ENCODE data around the gene PDE2A.

PDE2A gene

DNA sequence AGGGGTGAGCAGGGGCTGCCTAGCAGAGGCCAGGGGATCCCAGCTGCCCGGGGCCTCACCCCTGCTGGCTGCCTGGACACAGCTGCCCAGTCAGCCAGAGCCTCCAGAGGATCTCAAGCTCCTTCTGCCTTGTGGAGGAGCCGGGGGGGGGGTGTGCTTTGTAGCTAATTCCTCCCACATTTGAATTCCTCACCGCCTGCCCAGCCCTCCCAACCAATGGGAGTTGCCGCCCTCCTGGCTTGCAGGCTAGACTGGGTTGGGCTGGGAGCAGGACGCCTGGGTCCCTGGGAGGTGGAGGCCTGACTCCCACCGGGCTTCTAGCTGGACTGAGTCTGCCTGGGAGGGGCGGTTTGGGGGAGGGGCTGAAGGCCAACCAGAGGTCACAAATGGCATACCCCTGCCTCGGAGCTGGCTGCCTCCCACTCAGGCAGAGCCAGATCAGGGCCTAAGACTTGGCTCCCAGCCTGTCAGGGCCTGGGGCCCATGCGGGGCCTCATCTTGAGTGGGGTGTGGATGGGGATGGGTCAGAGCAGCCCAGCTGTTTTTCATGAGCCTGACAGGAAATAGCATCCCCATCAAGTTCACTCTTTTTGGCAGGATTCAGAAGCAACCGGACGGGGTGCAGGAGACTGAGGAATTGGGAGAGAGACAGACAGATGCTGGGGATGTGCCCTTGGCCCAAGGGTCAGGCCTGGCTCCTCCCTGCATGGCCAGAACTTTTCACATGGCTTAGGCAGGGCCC, 29.2 kb upstream of the PDE2A start:
- no peak for DNase-seq (ENCODE audit: low read depth)
- H3K4me3 ChIP-seq (ENCODE audit: low read depth, low read length): no peak overlapping the region
- TF ChIP-seq, protein P1, sequence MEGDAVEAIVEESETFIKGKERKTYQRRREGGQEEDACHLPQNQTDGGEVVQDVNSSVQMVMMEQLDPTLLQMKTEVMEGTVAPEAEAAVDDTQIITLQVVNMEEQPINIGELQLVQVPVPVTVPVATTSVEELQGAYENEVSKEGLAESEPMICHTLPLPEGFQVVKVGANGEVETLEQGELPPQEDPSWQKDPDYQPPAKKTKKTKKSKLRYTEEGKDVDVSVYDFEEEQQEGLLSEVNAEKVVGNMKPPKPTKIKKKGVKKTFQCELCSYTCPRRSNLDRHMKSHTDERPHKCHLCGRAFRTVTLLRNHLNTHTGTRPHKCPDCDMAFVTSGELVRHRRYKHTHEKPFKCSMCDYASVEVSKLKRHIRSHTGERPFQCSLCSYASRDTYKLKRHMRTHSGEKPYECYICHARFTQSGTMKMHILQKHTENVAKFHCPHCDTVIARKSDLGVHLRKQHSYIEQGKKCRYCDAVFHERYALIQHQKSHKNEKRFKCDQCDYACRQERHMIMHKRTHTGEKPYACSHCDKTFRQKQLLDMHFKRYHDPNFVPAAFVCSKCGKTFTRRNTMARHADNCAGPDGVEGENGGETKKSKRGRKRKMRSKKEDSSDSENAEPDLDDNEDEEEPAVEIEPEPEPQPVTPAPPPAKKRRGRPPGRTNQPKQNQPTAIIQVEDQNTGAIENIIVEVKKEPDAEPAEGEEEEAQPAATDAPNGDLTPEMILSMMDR (IDR thresholded peaks at IDR 0.05; ENCODE audit: low read depth, low read length): no peak
- TF ChIP-seq MYC (IDR thresholded peaks at IDR 0.05; ENCODE audit: low read depth, low read length) (no peak), POLR2A (IDR thresholded peaks at IDR 0.05; ENCODE audit: extremely low read depth, insufficient read length) (no peak)
- TF ChIP-seq, protein P2, sequence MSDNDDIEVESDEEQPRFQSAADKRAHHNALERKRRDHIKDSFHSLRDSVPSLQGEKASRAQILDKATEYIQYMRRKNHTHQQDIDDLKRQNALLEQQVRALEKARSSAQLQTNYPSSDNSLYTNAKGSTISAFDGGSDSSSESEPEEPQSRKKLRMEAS (IDR thresholded peaks at IDR 0.05; ENCODE audit: low read depth, low read length): no peak

DNA sequence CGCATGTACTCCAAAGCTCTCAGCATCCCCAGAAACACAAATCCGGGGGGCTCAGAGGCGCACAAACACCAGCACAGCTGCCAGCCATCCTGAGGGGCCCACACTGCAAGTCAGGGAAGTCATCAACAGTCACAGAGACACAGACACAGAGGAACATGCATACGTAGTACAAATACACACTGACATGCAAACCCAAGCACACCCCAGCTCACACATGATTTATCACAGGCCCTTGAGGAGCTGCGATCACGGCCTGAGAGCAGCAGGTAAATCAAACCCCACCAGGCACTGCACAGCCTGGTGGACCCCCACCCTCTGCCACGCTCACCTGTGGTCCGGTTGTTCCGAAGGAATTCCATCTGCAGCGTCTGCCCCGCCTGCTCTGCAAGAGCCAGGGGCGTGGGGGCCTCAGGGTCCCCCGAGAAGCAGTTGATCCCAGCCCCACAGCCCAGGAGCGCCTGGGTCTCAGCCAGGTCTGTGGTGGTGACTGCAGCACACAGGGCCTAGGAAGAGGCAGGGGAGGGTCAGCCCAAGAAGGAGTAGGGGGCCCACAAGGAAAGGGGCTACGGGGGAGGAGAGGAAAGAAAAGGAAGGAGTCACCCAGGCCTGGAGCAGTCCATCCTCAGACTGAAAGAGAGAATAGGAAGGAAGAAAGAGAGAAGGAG, 28.5 kb upstream of the PDE2A start:
- H3K4me3 ChIP-seq (ENCODE audit: low read depth, low read length): no peak overlapping the region
- no peak for DNase-seq (ENCODE audit: low read depth)
- TF ChIP-seq, protein P1 (IDR thresholded peaks at IDR 0.05; ENCODE audit: low read depth, low read length): no peak
- TF ChIP-seq, protein P2 (IDR thresholded peaks at IDR 0.05; ENCODE audit: low read depth, low read length): no peak
- no peak for TF ChIP-seq MYC (IDR thresholded peaks at IDR 0.05; ENCODE audit: low read depth, low read length)
- no peak for TF ChIP-seq POLR2A (IDR thresholded peaks at IDR 0.05; ENCODE audit: extremely low read depth, insufficient read length)

DNA sequence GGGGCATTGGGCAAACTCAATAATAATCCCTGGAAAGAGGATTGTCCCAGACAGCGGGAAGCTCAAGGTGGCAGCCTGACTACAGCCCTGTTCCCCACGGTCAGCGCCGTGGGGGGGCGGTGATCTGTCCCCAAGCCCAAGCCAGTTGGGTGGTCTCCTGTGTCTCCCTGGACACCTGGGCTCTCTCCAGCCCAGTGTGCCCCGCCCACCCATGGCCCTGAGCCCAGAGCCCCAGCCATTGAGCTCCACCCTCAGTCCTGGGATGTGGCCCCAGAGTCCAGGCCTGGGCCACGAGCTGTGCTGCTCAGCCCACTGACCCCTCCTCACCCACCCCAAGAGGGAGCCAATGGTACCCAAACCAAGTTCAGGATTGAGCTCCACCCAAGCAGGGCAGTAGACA, 27.9 kb upstream of the PDE2A start:
- no peak overlapping the region for H3K4me3 ChIP-seq (ENCODE audit: low read depth, low read length)
- TF ChIP-seq, protein P1 (IDR thresholded peaks at IDR 0.05; ENCODE audit: low read depth, low read length): no peak
- TF ChIP-seq POLR2A (IDR thresholded peaks at IDR 0.05; ENCODE audit: extremely low read depth, insufficient read length) (no peak), MYC (IDR thresholded peaks at IDR 0.05; ENCODE audit: low read depth, low read length) (no peak)
- TF ChIP-seq, protein P2 (IDR thresholded peaks at IDR 0.05; ENCODE audit: low read depth, low read length): no peak
- no peak for DNase-seq (ENCODE audit: low read depth)

DNA sequence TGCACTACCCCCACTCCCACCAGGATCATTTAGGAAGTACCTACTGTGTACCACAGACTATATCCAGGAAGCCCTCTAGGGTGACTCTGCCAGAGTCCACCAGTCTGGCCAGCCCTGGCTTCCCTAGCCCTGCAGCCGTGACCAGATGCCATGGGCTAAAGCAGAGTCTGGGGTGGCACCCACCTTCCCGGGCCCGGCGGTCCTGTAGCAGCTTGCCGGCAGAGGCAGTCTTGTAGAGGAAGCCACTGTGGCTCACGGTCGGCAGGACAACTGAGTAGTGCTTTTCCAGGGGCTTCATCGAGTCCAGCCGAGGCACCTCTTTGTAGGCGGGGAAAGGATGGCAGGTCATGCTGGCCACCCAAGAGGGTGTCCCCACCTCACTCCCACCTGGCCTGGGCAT, 27.2 kb upstream of the PDE2A start:
- H3K4me3 ChIP-seq (ENCODE audit: low read depth, low read length): no peak overlapping the region
- TF ChIP-seq, protein P1 (IDR thresholded peaks at IDR 0.05; ENCODE audit: low read depth, low read length): no peak
- TF ChIP-seq, protein P2 (IDR thresholded peaks at IDR 0.05; ENCODE audit: low read depth, low read length): no peak
- TF ChIP-seq POLR2A (IDR thresholded peaks at IDR 0.05; ENCODE audit: extremely low read depth, insufficient read length) (no peak), MYC (IDR thresholded peaks at IDR 0.05; ENCODE audit: low read depth, low read length) (no peak)
- no peak for DNase-seq (ENCODE audit: low read depth)

DNA sequence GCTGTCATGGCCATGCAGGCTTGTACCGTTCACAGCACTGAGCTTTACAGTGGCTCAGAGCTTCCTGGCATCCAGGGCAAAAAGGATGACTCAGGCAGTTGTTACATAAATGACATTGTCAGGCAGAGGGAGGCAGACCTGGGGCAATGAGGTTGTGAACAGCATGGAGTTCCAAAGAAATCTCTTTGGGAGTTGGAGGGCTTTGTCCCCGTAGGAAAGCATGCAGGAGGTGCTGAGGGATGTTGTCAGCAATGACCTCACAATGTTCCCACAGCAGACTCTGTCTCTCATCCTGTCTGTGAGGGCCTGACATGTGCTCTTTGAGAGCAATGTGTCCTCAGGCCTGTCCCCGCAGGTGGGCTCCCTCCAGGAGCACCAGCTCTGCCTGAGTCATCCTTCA, 25.9 kb upstream of the PDE2A start:
- TF ChIP-seq MYC (IDR thresholded peaks at IDR 0.05; ENCODE audit: low read depth, low read length) (no peak), POLR2A (IDR thresholded peaks at IDR 0.05; ENCODE audit: extremely low read depth, insufficient read length) (no peak)
- TF ChIP-seq, protein P1 (IDR thresholded peaks at IDR 0.05; ENCODE audit: low read depth, low read length): no peak
- TF ChIP-seq, protein P2 (IDR thresholded peaks at IDR 0.05; ENCODE audit: low read depth, low read length): no peak
- DNase-seq (ENCODE audit: low read depth): no peak
- no peak overlapping the region for H3K4me3 ChIP-seq (ENCODE audit: low read depth, low read length)
